HL-60 (cell line): ENCODE data around the gene S100A5.

Experiments
- DNase-seq, 2 experiments: peaks; one replicate each; pipeline ENCODE4 v3.0.0-alpha.2; 2010 to 2020; ENCODE audit warnings: low read depth in 1 of 2, low spot score in 1 of 2
- H3K27ac ChIP-seq: fragments of 250-450 bp; sonication (Bioruptor Pico); replicated peaks from 2 replicates; pipeline ENCODE4 v1.5.1; 2020; ENCODE audit warnings: mild to moderate bottlenecking, moderate library complexity
- H3K27me3 ChIP-seq: fragments of 250-450 bp; sonication (Bioruptor Pico); 2 replicates; pipeline ENCODE4 v1.5.1; 2021; ENCODE audit warnings: mild to moderate bottlenecking, moderate library complexity; ENCODE audit not compliant: insufficient read depth, poor library complexity, severe bottlenecking
- H3K4me3 ChIP-seq: replicated peaks from 2 replicates; pipeline ENCODE4 v1.5.1; 2011; ENCODE audit warnings: mild to moderate bottlenecking, control low read depth, low read length; ENCODE audit not compliant: insufficient read depth
- GABPA ChIP-seq: IDR thresholded peaks from 2 replicates; pipeline ENCODE4 v1.6.1; 2012; ENCODE audit warnings: low read depth
- POLR2AphosphoS5 ChIP-seq: IDR thresholded peaks from 2 replicates; pipeline ENCODE4 v1.6.1; 2012; ENCODE audit warnings: low read depth
- SPI1 ChIP-seq: IDR thresholded peaks from 2 replicates; pipeline ENCODE4 v1.6.1; 2012; ENCODE audit warnings: low read depth, mild to moderate bottlenecking, borderline replicate concordance
- TF ChIP-seq, protein P1 (sequence below): IDR thresholded peaks from one replicate; pipeline ENCODE4 v1.5.1; 2011; ENCODE audit warnings: low read length, control low read depth, inconsistent platforms; ENCODE audit not compliant: insufficient read depth
- TF ChIP-seq, protein P2 (sequence below): IDR thresholded peaks from 2 replicates; pipeline ENCODE4 v1.6.1; 2012; ENCODE audit warnings: low read depth; ENCODE audit not compliant: insufficient replicate concordance

The S100A5 gene

DNA sequence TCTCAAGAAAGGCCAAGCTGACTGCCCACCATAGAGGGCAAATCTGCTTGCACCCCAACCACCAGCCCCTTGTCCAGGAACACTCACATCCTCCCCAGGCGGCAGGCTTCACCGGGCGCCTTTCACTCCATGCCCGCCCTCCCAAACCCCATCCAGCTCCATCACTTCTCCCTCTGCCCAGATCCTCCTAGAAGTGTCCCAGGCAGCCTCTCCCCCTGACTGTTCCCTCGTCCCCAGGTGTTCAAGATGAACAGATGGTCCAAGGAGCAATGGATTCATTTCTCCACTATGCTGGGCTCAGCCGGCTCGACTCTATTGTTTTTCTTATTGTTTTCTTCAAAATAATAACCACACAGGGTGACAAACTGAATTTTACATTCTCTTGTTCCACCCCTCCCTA is 27.1 kb downstream of the S100A5 start:
- no peak for DNase-seq
- TF ChIP-seq SPI1 = no peak
- TF ChIP-seq, protein P1, sequence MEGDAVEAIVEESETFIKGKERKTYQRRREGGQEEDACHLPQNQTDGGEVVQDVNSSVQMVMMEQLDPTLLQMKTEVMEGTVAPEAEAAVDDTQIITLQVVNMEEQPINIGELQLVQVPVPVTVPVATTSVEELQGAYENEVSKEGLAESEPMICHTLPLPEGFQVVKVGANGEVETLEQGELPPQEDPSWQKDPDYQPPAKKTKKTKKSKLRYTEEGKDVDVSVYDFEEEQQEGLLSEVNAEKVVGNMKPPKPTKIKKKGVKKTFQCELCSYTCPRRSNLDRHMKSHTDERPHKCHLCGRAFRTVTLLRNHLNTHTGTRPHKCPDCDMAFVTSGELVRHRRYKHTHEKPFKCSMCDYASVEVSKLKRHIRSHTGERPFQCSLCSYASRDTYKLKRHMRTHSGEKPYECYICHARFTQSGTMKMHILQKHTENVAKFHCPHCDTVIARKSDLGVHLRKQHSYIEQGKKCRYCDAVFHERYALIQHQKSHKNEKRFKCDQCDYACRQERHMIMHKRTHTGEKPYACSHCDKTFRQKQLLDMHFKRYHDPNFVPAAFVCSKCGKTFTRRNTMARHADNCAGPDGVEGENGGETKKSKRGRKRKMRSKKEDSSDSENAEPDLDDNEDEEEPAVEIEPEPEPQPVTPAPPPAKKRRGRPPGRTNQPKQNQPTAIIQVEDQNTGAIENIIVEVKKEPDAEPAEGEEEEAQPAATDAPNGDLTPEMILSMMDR = no peak
- TF ChIP-seq GABPA = no peak
- TF ChIP-seq, protein P2, sequence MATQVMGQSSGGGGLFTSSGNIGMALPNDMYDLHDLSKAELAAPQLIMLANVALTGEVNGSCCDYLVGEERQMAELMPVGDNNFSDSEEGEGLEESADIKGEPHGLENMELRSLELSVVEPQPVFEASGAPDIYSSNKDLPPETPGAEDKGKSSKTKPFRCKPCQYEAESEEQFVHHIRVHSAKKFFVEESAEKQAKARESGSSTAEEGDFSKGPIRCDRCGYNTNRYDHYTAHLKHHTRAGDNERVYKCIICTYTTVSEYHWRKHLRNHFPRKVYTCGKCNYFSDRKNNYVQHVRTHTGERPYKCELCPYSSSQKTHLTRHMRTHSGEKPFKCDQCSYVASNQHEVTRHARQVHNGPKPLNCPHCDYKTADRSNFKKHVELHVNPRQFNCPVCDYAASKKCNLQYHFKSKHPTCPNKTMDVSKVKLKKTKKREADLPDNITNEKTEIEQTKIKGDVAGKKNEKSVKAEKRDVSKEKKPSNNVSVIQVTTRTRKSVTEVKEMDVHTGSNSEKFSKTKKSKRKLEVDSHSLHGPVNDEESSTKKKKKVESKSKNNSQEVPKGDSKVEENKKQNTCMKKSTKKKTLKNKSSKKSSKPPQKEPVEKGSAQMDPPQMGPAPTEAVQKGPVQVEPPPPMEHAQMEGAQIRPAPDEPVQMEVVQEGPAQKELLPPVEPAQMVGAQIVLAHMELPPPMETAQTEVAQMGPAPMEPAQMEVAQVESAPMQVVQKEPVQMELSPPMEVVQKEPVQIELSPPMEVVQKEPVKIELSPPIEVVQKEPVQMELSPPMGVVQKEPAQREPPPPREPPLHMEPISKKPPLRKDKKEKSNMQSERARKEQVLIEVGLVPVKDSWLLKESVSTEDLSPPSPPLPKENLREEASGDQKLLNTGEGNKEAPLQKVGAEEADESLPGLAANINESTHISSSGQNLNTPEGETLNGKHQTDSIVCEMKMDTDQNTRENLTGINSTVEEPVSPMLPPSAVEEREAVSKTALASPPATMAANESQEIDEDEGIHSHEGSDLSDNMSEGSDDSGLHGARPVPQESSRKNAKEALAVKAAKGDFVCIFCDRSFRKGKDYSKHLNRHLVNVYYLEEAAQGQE = no peak
- no peak for TF ChIP-seq POLR2AphosphoS5
- H3K27me3 ChIP-seq = no peaks in the 10 kb centered on the region
- H3K27ac ChIP-seq = no peak overlapping the region
- H3K4me3 ChIP-seq = no peak overlapping the region

DNA sequence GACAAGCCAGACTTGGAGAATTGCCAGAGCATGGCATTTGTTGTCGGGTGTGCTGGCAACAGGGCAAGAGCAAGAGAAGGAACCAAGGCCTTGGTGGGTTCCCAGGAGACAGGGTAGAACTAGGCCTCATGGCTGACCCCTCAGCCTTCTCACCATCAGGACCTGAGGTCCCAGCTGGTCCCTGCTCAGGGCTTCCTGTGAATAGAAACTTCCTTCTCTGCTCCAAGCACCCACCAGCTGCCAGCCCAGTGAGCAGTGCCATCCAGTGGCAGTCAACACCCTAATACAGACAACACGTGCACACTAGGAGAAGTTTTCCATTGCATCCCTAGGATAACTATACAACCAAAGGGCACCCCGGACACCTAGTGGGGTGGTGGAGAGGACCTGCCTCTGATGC is 27.7 kb downstream of the S100A5 start:
- TF ChIP-seq, protein P2 = no peak
- no peak for TF ChIP-seq GABPA
- TF ChIP-seq, protein P1 = no peak
- no peak for TF ChIP-seq POLR2AphosphoS5
- DNase-seq = no peak
- H3K27me3 ChIP-seq = no peaks in the 10 kb centered on the region
- H3K27ac ChIP-seq = no peak overlapping the region
- no peak overlapping the region for H3K4me3 ChIP-seq

DNA sequence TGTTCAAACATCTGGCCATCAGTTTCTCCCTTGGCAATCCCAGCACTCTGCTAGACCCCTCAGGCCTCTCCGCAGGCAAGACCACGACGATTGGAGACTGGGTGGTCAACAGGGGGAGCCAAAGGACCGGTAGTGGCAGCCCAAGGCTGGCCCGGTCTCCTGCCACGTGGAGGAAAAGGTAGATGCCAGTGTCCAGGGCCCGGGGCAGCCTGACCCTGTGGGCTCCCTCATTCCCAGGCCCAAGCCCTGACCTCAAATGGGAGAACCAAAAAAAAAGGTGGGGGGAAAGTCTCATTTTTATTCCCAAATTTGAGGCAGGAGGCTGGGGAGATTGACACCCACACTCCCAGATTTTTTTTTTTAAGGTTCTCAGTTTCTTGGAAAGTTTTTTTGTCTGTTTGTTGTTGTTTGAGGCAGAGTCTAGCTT is 29.7 kb downstream of the S100A5 start:
- H3K27ac ChIP-seq = no peak overlapping the region
- no peak for TF ChIP-seq SPI1
- TF ChIP-seq, protein P1 = peak; percentile 62
- no peak overlapping the region for H3K4me3 ChIP-seq
- DNase-seq = peak; percentile 57 to 76
- H3K27me3 ChIP-seq = no peaks in the 10 kb centered on the region

DNA sequence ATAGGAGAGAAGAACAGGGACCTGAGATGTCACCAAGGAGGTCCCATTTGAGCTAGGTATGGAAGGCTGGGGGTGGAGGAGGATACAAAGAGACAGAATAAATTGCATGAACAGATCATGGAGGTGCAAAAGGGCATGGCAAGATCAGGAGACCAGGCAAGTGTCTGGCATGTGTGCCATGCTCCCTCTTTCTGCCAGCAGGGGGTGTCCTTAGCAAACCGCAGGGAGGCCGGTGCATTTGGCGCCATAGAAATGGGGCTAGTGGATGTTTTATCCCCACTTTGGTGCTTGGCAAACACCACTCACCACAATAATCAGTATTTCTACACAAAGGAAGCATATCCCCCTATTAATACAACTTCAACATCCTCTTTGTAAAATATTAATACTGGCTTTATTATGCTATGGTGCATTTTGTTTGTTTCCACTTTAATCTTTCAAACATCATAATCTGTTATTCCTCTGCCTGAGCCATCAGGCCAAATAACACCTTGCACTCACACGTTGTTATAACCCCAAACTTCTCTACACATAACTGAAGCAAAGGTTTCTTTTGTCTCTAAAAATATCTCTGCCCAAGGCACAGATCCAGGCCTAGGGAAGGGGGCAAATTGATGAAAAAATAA is 30.9 kb downstream of the S100A5 start:
- peak; percentile 40 to 76 for DNase-seq
- Histone ChIP-seq H3K27ac (no peak overlapping the region), H3K27me3 (no peaks in the 10 kb centered on the region), H3K4me3 (no peak overlapping the region)
- TF ChIP-seq SPI1 = no peak
- TF ChIP-seq, protein P1 = peak; percentile 98
